Calu3 (cell line): ENCODE measurements around the gene FSTL5. TPM values are rescaled to one million over a fixed set of nuclear protein-coding genes. Genes with fewer than 3 reads are reported as not detected.
"Not testable (repeated sequence)": the region's sequence is repeated elsewhere in the genome, so short reads cannot be mapped to it uniquely, and the experiment has no call there.

Experiments used
- BruUV-seq: library from RNA; stranded (reverse); fragments of 400-500 nt; replicated peaks from 2 replicates; lab custom pipeline; 2021; lab: Mats Ljungman, UMichigan
- CTCF ChIA-PET: fragments of 300-600 bp; sonication (Branson Sonifier 250); formaldehyde crosslinking; loops from one replicate; lab custom pipeline; 2022; ENCODE audit warnings: antibody characterized with exemption; lab: Charles Lee
- DNase-seq: peaks from one replicate; pipeline ENCODE4 v3.0.0; 2022
- H3K27ac Mint-ChIP-seq: one replicate; pipeline ENCODE4 v1.8.0; 2022; ENCODE audit warnings: mixed read lengths; ENCODE audit not compliant: unreplicated experiment
- H3K27me3 Mint-ChIP-seq: one replicate; pipeline ENCODE4 v1.8.0; 2022; ENCODE audit warnings: mixed read lengths; ENCODE audit not compliant: unreplicated experiment
- H3K36me3 Mint-ChIP-seq: one replicate; pipeline ENCODE4 v1.8.0; 2022; ENCODE audit warnings: mild to moderate bottlenecking, moderate library complexity, mixed read lengths; ENCODE audit not compliant: insufficient read depth, unreplicated experiment
- H3K4me1 Mint-ChIP-seq: one replicate; pipeline ENCODE4 v1.8.0; 2022; ENCODE audit warnings: mild to moderate bottlenecking, low read depth, mixed read lengths; ENCODE audit not compliant: unreplicated experiment
- H3K4me3 Mint-ChIP-seq: one replicate; pipeline ENCODE4 v1.8.0; 2022; ENCODE audit warnings: mild to moderate bottlenecking, low read depth, moderate library complexity, mixed read lengths; ENCODE audit not compliant: unreplicated experiment
- H3K9me3 Mint-ChIP-seq: one replicate; pipeline ENCODE4 v1.8.0; 2022; ENCODE audit warnings: low read depth, mixed read lengths; ENCODE audit not compliant: unreplicated experiment
- CTCF ChIP-seq: fragments of 200-600 bp; IDR thresholded peaks from one replicate; pipeline ENCODE4 v1.8.0; 2022; ENCODE audit warnings: antibody characterized with exemption; ENCODE audit not compliant: unreplicated experiment
- intact Hi-C: fragments of 100-400 bp; cut with micrococcal nuclease; formaldehyde crosslinking; loops from one replicate; pipeline ENCODE4 v1.10.0; 2022; ENCODE audit not compliant: unreplicated experiment
- total RNA-seq: library from RNA; stranded (reverse); gene quantifications from 2 replicates; pipeline ENCODE4 v1.2.3, GENCODE V29; 2022

FSTL5 gene
- total RNA-seq, 1 experiment from 2014 or later: not detected

GRCh38 chr4:161760008-161760407 is 403.8 kb downstream of the FSTL5 start:
- TF ChIP-seq CTCF: no peak
- H3K27ac Mint-ChIP-seq: no peak overlapping the region
- DNase-seq: no peak
- CTCF ChIA-PET: no interaction called here
- no peaks in the 10 kb centered on the region for H3K9me3 Mint-ChIP-seq
- no peaks in the 10 kb centered on the region for H3K27me3 Mint-ChIP-seq
- intact Hi-C loops: no loop called here
- BruUV-seq: no TSS peak
- H3K36me3 Mint-ChIP-seq: no peaks in the 10 kb centered on the region
- H3K4me1 Mint-ChIP-seq: peaks cover 6% of the 10 kb centered on the region
- no peak overlapping the region for H3K4me3 Mint-ChIP-seq

GRCh38 chr4:161758412-161758811 is 405.4 kb downstream of the FSTL5 start:
- H3K9me3 Mint-ChIP-seq, BruUV-seq, H3K27me3 Mint-ChIP-seq, H3K36me3 Mint-ChIP-seq, H3K4me3 Mint-ChIP-seq, H3K4me1 Mint-ChIP-seq, DNase-seq, H3K27ac Mint-ChIP-seq, CTCF ChIA-PET, intact Hi-C loops: not testable (repeated sequence)

- BruUV-seq: no TSS peak
- H3K27me3 Mint-ChIP-seq: no peaks in the 10 kb centered on the region
- TF ChIP-seq CTCF: no peak
- H3K27ac Mint-ChIP-seq: no peak overlapping the region
- H3K36me3 Mint-ChIP-seq: no peaks in the 10 kb centered on the region
- no peak overlapping the region for H3K4me3 Mint-ChIP-seq
- no peaks in the 10 kb centered on the region for H3K4me1 Mint-ChIP-seq
- intact Hi-C loops: no loop called here
- no peak for DNase-seq
- no peaks in the 10 kb centered on the region for H3K9me3 Mint-ChIP-seq
- CTCF ChIA-PET: no interaction called here
These were observed 434.9 kb downstream of the FSTL5 start for GRCh38 chr4:161728929-161729328.

- H3K36me3 Mint-ChIP-seq: no peaks in the 10 kb centered on the region
- BruUV-seq: no TSS peak
- H3K27me3 Mint-ChIP-seq: no peaks in the 10 kb centered on the region
- CTCF ChIA-PET: no interaction called here
- peaks cover 3% of the 10 kb centered on the region for H3K9me3 Mint-ChIP-seq
- intact Hi-C loops: no loop called here
- H3K27ac Mint-ChIP-seq: no peak overlapping the region
- peaks cover 2% of the 10 kb centered on the region for H3K4me1 Mint-ChIP-seq
- no peak for DNase-seq
- no peak overlapping the region for H3K4me3 Mint-ChIP-seq
- no peak for TF ChIP-seq CTCF
These were observed 441.9 kb downstream of the FSTL5 start for GRCh38 chr4:161721947-161722346.

- CTCF ChIA-PET: no interaction called here
These were observed 446.7 kb downstream of the FSTL5 start for GRCh38 chr4:161717084-161717483.

More at GRCh38 chr4:161717084-161717483, 446.7 kb downstream of the FSTL5 start:
- BruUV-seq: no TSS peak
- DNase-seq: no peak
- peaks cover 3% of the 10 kb centered on the region for H3K9me3 Mint-ChIP-seq
- no peak for TF ChIP-seq CTCF
- no peak overlapping the region for H3K27ac Mint-ChIP-seq
- no peak overlapping the region for H3K4me3 Mint-ChIP-seq
- intact Hi-C loops: no loop called here
- peaks cover 9% of the 10 kb centered on the region for H3K4me1 Mint-ChIP-seq
- H3K36me3 Mint-ChIP-seq: no peaks in the 10 kb centered on the region
- no peaks in the 10 kb centered on the region for H3K27me3 Mint-ChIP-seq
